Measurements from ENCODE around the gene MARVELD1. TPM values are rescaled to one million over a fixed set of nuclear protein-coding genes. Genes with fewer than 3 reads are reported as not detected.
A peak's percentile ranks its signal among the peaks of the same experiment; 100 is the strongest.

Gene MARVELD1
- total and polyA plus RNA-seq, 2 of the 8 experiments (the other 6 are each of a cell fraction or from before 2014, with no cell fraction given): 28.1 to 37.3 TPM

GRCh38 chr10:97762816-97763215 is 49.3 kb downstream of the MARVELD1 start:
- no peaks in the 10 kb centered on the region for H3K79me1 ChIP-seq (ENCODE audit: low read depth, low read length)
- no peak overlapping the region for H3K4me3 ChIP-seq (ENCODE audit: extremely low read depth in 1 of 4, insufficient read depth in 2 of 4, low read depth in 3 of 4, low read length in 4 of 4)
- CTCF ChIA-PET (ENCODE audit: partially characterized antibody): interaction anchor here (0.8 to 8.5 kb wide), 20 partner anchors 9 to 141 kb away, joined by 3 to 77 read pairs (median 4); partner anchors contain the start of genes SFRP5 and ZFYVE27
- no peak overlapping the region for H4K5ac ChIP-seq (ENCODE audit: insufficient read length, low read depth, low read length)
- H3K14ac ChIP-seq (ENCODE audit: insufficient read length): no peak overlapping the region
- DNase-seq (ENCODE audit: low read depth in 1 of 2, low spot score in 2 of 2) (peak in 1 of 2 experiments; percentile 71), FAIRE-seq (peak; percentile 58)
- no peak overlapping the region for H2BK120ac ChIP-seq (replicated peaks; ENCODE audit: low read depth, low read length)
- WGBS, 2 experiments (ENCODE audit: extremely low coverage in 1 of 2, insufficient coverage in 1 of 2, insufficient read length in 1 of 2, insufficient replicate concordance in 2 of 2, low coverage in 1 of 2, low lambda C conversion rate in 2 of 2, missing lambda C conversion rate in 1 of 2): 22% methylated on average over 5 of the region's 5 CpGs; no CpG with 5 or more reads in 1 of the 2 experiments
- H3K23me2 ChIP-seq (ENCODE audit: low read depth, low read length): no peaks in the 10 kb centered on the region
- H2BK5ac ChIP-seq (ENCODE audit: low read depth, low read length): 0 out of 2 replicates have a peak overlapping the region, but pooled peaks have one; percentile 73
- H3K4ac ChIP-seq (replicated peaks; ENCODE audit: insufficient read length, low read depth, low read length): no peak overlapping the region
- H2BK20ac ChIP-seq (ENCODE audit: low read length): no peak overlapping the region
- H4K91ac ChIP-seq (replicated peaks; ENCODE audit: insufficient read length, low read length): no peak overlapping the region
- H2AFZ ChIP-seq (ENCODE audit: low read length): no peak overlapping the region
- no peak overlapping the region for H2BK12ac ChIP-seq (ENCODE audit: low read depth, low read length)
- H3K36me3 ChIP-seq (ENCODE audit: control insufficient read depth in 2 of 4, insufficient read depth in 4 of 4, low read length in 3 of 4): peaks cover 0 to 6% (median under 1%) of the 10 kb centered on the region in 4 experiments; a peak in 3 of 8 replicates
- H3K27me3 ChIP-seq (replicated peaks in 1 of 4; ENCODE audit: control insufficient read depth in 3 of 4, extremely low read depth in 1 of 4, insufficient read depth in 3 of 4, low read length in 3 of 4): no peaks in the 10 kb centered on the region
- H2BK15ac ChIP-seq (ENCODE audit: low read length): no peak overlapping the region
- H2AK5ac ChIP-seq (ENCODE audit: low read depth, low read length): no peak overlapping the region
- H4K8ac ChIP-seq (ENCODE audit: extremely low read depth, insufficient read depth, low read length): peak overlapping the region; percentile 41; the same call in 1 of the 2 replicates
- no peak overlapping the region for H3K27ac ChIP-seq (ENCODE audit: low read depth, low read length)
- peaks cover 0 to 14% (median 7%) of the 10 kb centered on the region in 4 experiments; a peak in 6 of 7 replicates for H3K4me1 ChIP-seq (replicated peaks in 1 of 4; ENCODE audit: control insufficient read depth in 3 of 4, insufficient read depth in 4 of 4, low read length in 3 of 4)
- no peak overlapping the region for H3K23ac ChIP-seq (ENCODE audit: insufficient read length)
- H3K18ac ChIP-seq (ENCODE audit: extremely low read depth, low read length): peak overlapping the region; percentile 32; the same call in 1 of the 2 replicates
- peaks cover 0 to 1% of the 10 kb centered on the region in 2 experiments for H4K20me1 ChIP-seq (replicated peaks in 1 of 2; ENCODE audit: control insufficient read depth in 1 of 2, insufficient read depth in 2 of 2, low read length in 2 of 2)
- POLR2A ChIA-PET (ENCODE audit: partially characterized antibody): interaction anchor here (0.6 to 4.9 kb wide), 8 partner anchors 8 to 126 kb away, joined by 3 to 30 read pairs (median 4); partner anchors contain the start of genes SFRP5 and ZFYVE27
- H3K9me3 ChIP-seq (ENCODE audit: insufficient read depth in 2 of 2, low read depth in 1 of 2, low read length in 1 of 2): no peaks in the 10 kb centered on the region
- no peaks in the 10 kb centered on the region for H3K79me2 ChIP-seq (ENCODE audit: control insufficient read depth in 1 of 2, insufficient read depth in 2 of 2, low read length in 2 of 2)
- H3K56ac ChIP-seq (replicated peaks; ENCODE audit: insufficient read length, low read depth, low read length): no peak overlapping the region
- H3K9ac ChIP-seq (replicated peaks in 1 of 4; ENCODE audit: extremely low read depth in 1 of 4, low read depth in 3 of 4, low read length in 3 of 4): no peak overlapping the region; a peak in 1 of 7 replicates
- H3K4me2 ChIP-seq (ENCODE audit: insufficient read depth in 1 of 2, low read depth in 2 of 2, low read length in 2 of 2): peak overlapping the region; percentile 14 to 22; a peak in 3 of 4 replicates
- TF ChIP-seq CEBPB (IDR thresholded peaks at IDR 0.05; ENCODE audit: low read depth, low read length): peak; percentile 71
- peak; percentile 54; the same call in 1 of the 2 replicates for TF ChIP-seq SP1 (IDR thresholded peaks at IDR 0.05; ENCODE audit: low read depth, low read length)
- 0 out of 2 replicates have a peak, but pooled peaks have one; percentile 20 for TF ChIP-seq TAF1 (IDR thresholded peaks at IDR 0.05; ENCODE audit: low read depth, low read length)
- TF ChIP-seq RAD21 (IDR thresholded peaks at IDR 0.05 in 1 of 2, conservative IDR thresholded peaks at IDR 0.05 in 1 of 2; ENCODE audit: low read depth in 2 of 2, low read length in 2 of 2): peak in 1 of 2 experiments; percentile 10; a peak in 1 of 4 replicates
- no peak for TF ChIP-seq ATF3 (IDR thresholded peaks at IDR 0.05; ENCODE audit: insufficient read depth, low read depth, low read length)
- 0 out of 4 replicates have a peak, but pooled peaks of 1 of the 2 experiments have one; percentile 59 for TF ChIP-seq SIN3A (conservative IDR thresholded peaks at IDR 0.05 in 1 of 2, IDR thresholded peaks at IDR 0.05 in 1 of 2; ENCODE audit: low read depth in 1 of 2, low read length in 2 of 2)
- TF ChIP-seq CREB1 (IDR thresholded peaks at IDR 0.05): no peak
- TF ChIP-seq HDAC2 (IDR thresholded peaks at IDR 0.05; ENCODE audit: borderline replicate concordance in 1 of 2, low read depth in 2 of 2, low read length in 2 of 2): 0 out of 4 replicates have a peak, but pooled peaks of 1 of the 2 experiments have one; percentile 33
- peak in 1 of 2 experiments; percentile 16; a peak in 1 of 3 replicates for TF ChIP-seq EP300 (IDR thresholded peaks at IDR 0.05; ENCODE audit: borderline replicate concordance in 1 of 2, low read depth in 2 of 2, low read length in 2 of 2)
- TF ChIP-seq YY1 (IDR thresholded peaks at IDR 0.05; ENCODE audit: low read depth, low read length): peak; percentile 36; the same call in 1 of the 2 replicates
- TF ChIP-seq TCF12 (IDR thresholded peaks at IDR 0.05; ENCODE audit: low read depth, low read length): 0 out of 2 replicates have a peak, but pooled peaks have one; percentile 56
